ENCODE data around the gene TP63.

The TP63 gene

DNA sequence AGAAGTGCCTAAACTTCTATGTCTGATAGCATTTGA lies at the start of gene TP63:
Gene TP63 (plus strand): TSS at position 17 of the 36 bp plus-strand sequence. CDS start 127 bp downstream, outside the sequence.
- no peak within 1 kb of the TSS for H3K4me3 ChIP-seq (ENCODE audit: low read depth, low read length)
- no peak for DNase-seq (ENCODE audit: low read depth, low spot score)
- TF ChIP-seq, protein P1, sequence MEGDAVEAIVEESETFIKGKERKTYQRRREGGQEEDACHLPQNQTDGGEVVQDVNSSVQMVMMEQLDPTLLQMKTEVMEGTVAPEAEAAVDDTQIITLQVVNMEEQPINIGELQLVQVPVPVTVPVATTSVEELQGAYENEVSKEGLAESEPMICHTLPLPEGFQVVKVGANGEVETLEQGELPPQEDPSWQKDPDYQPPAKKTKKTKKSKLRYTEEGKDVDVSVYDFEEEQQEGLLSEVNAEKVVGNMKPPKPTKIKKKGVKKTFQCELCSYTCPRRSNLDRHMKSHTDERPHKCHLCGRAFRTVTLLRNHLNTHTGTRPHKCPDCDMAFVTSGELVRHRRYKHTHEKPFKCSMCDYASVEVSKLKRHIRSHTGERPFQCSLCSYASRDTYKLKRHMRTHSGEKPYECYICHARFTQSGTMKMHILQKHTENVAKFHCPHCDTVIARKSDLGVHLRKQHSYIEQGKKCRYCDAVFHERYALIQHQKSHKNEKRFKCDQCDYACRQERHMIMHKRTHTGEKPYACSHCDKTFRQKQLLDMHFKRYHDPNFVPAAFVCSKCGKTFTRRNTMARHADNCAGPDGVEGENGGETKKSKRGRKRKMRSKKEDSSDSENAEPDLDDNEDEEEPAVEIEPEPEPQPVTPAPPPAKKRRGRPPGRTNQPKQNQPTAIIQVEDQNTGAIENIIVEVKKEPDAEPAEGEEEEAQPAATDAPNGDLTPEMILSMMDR (IDR thresholded peaks at IDR 0.05; ENCODE audit: low read depth, low read length): no peak
- in situ Hi-C loops (cut with HindIII; ENCODE audit: low sequenced_read_pairs): no loop called here

DNA sequence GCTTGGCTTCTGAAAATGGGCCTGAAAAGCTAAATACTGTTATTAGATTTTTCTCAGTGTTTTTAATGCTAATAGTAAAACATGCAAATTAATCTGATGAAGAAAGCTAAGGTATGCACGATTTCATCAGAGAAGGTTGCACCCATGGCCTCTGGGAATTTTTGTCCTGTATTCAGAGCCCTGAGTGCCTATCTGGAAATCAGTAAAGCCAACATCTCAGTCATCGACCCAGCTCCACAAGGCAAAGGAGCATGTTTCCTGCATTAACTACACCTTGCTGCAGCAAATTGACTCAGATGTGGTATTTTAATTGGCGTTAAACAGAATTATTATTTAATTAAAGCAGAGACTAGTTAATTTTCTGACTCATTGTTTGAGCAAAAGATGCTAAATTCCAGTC lies 49.0 kb upstream of the TP63 start:
- in situ Hi-C loops (cut with HindIII; ENCODE audit: low sequenced_read_pairs): no loop called here
- TF ChIP-seq, protein P1 (IDR thresholded peaks at IDR 0.05; ENCODE audit: low read depth, low read length): no peak
- no peak for DNase-seq (ENCODE audit: low read depth, low spot score)
- no peak overlapping the region for H3K4me3 ChIP-seq (ENCODE audit: low read depth, low read length)

DNA sequence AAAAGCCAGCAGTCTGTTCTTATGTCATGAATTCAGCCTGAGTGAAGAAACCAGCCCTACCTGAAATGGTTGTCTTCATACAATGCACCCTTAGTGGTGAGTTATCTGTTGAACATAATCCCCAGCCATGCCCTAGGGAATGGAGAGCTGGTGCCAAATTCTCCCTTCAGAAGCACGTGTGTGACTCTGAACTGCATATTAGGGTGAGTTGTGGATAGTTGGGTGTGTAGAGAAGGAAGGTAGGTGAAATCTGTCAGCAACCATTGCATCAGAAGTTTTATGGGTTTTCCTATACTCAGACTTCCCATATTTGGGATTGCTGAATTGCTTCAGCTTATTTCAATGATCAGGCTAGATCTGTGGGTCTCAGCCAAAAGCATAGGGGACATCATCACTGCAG lies 46.5 kb upstream of the TP63 start:
- in situ Hi-C loops (cut with HindIII; ENCODE audit: low sequenced_read_pairs): no loop called here
- TF ChIP-seq, protein P1 (IDR thresholded peaks at IDR 0.05; ENCODE audit: low read depth, low read length): no peak
- H3K4me3 ChIP-seq (ENCODE audit: low read depth, low read length): no peak overlapping the region
- no peak for DNase-seq (ENCODE audit: low read depth, low spot score)

DNA sequence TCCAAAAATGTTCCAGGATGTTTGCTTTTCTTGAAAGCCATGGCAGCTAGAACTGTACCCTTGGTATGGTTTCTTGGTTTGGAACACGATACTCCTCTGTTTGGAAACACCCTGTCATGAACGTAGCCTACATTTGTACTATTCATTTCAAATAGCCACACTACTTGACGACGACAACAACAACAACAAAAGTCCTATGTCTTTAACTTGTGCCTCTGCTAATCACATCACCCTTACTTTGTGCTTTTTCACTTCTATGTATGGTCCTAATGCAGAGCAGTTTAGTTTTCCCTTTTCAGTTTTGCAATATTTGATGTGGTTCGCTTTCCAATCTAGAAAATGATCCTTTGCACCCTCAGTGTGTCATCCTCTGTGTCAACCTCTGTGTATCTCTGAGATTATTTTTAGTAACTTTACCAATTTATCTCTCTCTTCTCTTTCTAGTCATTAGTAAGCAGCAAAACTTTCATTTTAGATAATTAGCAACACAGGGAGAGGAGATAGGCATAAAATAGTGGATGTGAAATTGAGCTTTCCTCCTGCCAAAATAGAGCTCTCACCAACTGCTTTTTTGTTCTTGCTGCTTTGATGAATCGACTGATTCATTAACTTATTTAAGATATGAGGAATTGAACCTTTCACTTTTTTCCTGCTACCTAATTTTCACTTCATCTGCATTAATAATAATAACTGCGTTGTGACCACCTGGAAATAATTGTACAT lies 44.1 kb upstream of the TP63 start:
- TF ChIP-seq, protein P1 (IDR thresholded peaks at IDR 0.05; ENCODE audit: low read depth, low read length): no peak
- in situ Hi-C loops (cut with HindIII; ENCODE audit: low sequenced_read_pairs): no loop called here
- no peak overlapping the region for H3K4me3 ChIP-seq (ENCODE audit: low read depth, low read length)
- DNase-seq (ENCODE audit: low read depth, low spot score): no peak

DNA sequence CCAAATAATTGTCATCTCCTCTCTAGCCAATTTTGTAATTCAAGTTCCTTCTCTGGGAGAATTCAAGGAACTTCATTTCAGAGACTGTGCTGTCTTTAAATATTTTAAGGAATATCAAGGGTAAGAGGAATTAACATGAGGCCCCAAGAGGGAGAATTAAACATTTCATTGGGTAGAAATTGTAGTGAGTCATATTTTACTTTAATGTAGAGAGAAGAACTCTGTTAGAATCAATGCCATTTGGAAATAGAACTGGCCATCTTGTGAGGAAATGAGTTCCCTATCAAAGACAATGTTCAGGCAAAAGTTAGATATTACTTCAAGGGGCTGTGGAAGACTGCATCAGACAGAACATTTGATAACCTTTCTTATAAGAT lies 43.5 kb upstream of the TP63 start:
- no peak overlapping the region for H3K4me3 ChIP-seq (ENCODE audit: low read depth, low read length)
- TF ChIP-seq, protein P1 (IDR thresholded peaks at IDR 0.05; ENCODE audit: low read depth, low read length): no peak
- in situ Hi-C loops (cut with HindIII; ENCODE audit: low sequenced_read_pairs): no loop called here
- DNase-seq (ENCODE audit: low read depth, low spot score): no peak

DNA sequence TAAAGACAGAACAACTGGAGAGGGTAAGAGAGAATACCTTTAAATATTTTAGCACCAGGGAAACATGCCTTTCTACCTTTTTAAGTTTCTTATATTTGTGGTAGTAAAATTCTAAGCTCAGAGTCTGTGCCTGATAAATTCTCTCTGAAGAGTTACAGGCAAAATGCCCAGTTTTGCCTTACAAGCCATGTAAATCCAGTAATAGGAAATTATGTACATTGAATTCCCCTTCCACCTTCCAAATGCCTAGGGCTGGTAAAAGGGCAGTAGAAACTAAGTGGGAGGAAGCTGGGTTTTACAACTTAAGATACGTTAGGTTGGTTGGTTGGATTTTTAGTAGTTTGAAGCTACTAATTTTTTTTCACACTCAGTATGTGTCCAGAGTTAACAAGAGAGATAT lies 43.1 kb upstream of the TP63 start:
- in situ Hi-C loops (cut with HindIII; ENCODE audit: low sequenced_read_pairs): no loop called here
- TF ChIP-seq, protein P1 (IDR thresholded peaks at IDR 0.05; ENCODE audit: low read depth, low read length): no peak
- DNase-seq (ENCODE audit: low read depth, low spot score): peak; percentile 31
- no peak overlapping the region for H3K4me3 ChIP-seq (ENCODE audit: low read depth, low read length)
